K562 (cell line): ENCODE data around the gene CNOT6. TPM values are rescaled to one million over a fixed set of nuclear protein-coding genes. Genes with fewer than 3 reads are reported as not detected.

Experiments used
- CBX8 ChIP-seq: fragments of 200-600 bp; sonication (generic); IDR thresholded peaks from 2 replicates; pipeline ENCODE4 v1.6.1; 2012; ENCODE audit warnings: borderline replicate concordance, mixed run types, low read depth, mild to moderate bottlenecking, moderate library complexity, mixed read lengths, low read length, control low read depth, inconsistent platforms; ENCODE audit not compliant: poor library complexity, severe bottlenecking; ENCODE audit errors: extremely low read depth
- ETS2 ChIP-seq: IDR thresholded peaks from 2 replicates; pipeline ENCODE4 v1.6.1; 2016; ENCODE audit warnings: borderline replicate concordance, missing genetic modification characterization, mild to moderate bottlenecking, moderate library complexity, missing compliant biosample characterization; ENCODE audit not compliant: poor library complexity, severe bottlenecking
- FOXP1 ChIP-seq: sonication (generic); formaldehyde crosslinking; IDR thresholded peaks from 2 replicates; pipeline ENCODE4 v1.8.0; 2022; ENCODE audit warnings: mild to moderate bottlenecking, missing genetic modification reagents
- GABPB2 ChIP-seq: fragments of 250-450 bp; sonication (Bioruptor Pico); conservative IDR thresholded peaks from 2 replicates; pipeline ENCODE4 v1.5.1; 2021; ENCODE audit warnings: mild to moderate bottlenecking
- GTF2B ChIP-seq: IDR thresholded peaks from 2 replicates; pipeline ENCODE4 v1.6.1; 2011; ENCODE audit not compliant: insufficient read length; ENCODE audit errors: extremely low read depth
- HIVEP1 ChIP-seq: fragments of 250-450 bp; sonication (Bioruptor Pico); IDR thresholded peaks from 2 replicates; pipeline ENCODE4 v1.4.0; 2020; ENCODE audit warnings: mild to moderate bottlenecking
- HMBOX1 ChIP-seq: sonication (generic); IDR thresholded peaks from 2 replicates; pipeline ENCODE4 v1.6.1; 2016
- HMG20A ChIP-seq: fragments of 450-650 bp; formaldehyde crosslinking; conservative IDR thresholded peaks from 2 replicates; pipeline ENCODE4 v1.4.0; 2020; ENCODE audit warnings: mild to moderate bottlenecking, mixed read lengths
- IRF2 ChIP-seq: sonication (generic); formaldehyde crosslinking; IDR thresholded peaks from 2 replicates; pipeline ENCODE4 v1.8.1; 2022; ENCODE audit warnings: mild to moderate bottlenecking, missing genetic modification reagents
- KAT8 ChIP-seq: fragments of 450-650 bp; IDR thresholded peaks from 2 replicates; pipeline ENCODE4 v1.6.1; 2016; ENCODE audit warnings: low read depth, mild to moderate bottlenecking
- POLR2AphosphoS2 ChIP-seq: IDR thresholded peaks from 2 replicates; pipeline ENCODE4 v1.6.1; 2012; ENCODE audit warnings: low read length, improper control_type of control experiment
- RBM25 ChIP-seq: fragments of 200-400 bp; formaldehyde crosslinking; IDR thresholded peaks from 2 replicates; pipeline ENCODE4 v1.6.1; 2018; ENCODE audit warnings: low read length, low read depth, moderate library complexity; ENCODE audit not compliant: severe bottlenecking
- RFX1 ChIP-seq: fragments of 450-650 bp; IDR thresholded peaks from 2 replicates; pipeline ENCODE4 v1.6.1; 2016; ENCODE audit warnings: mild to moderate bottlenecking, moderate library complexity
- SRSF3 ChIP-seq: fragments of 200-400 bp; formaldehyde crosslinking; IDR thresholded peaks from 2 replicates; pipeline ENCODE4 v1.6.1; 2016; ENCODE audit warnings: mild to moderate bottlenecking, low read length, moderate library complexity; ENCODE audit not compliant: insufficient read depth
- ZNF316 ChIP-seq: fragments of 450-650 bp; IDR thresholded peaks from 2 replicates; pipeline ENCODE4 v1.6.1; 2016
- polyA plus RNA-seq, 8 experiments: library from polyadenylated mRNA; depleted of rRNA in 4 of 8; stranded (reverse) in 5 of 8; unstranded in 3 of 8; fragments of >200 nt; fragmentation: Nextera tagmentation in 2 of 8; fragmentation: Illumina TruSeq in 1 of 8; extraction: Ambion mirVana in 2 of 8; extraction: Trizol in 1 of 8; gene quantifications; 2 replicates each; pipeline versions ENCODE4 v1.2.1 to v1.2.3, GENCODE V29; 2011 to 2014; ENCODE audit warnings: inconsistent platforms in 1 of 8, missing spikeins in 1 of 8
- total RNA-seq, 7 experiments: library from RNA; depleted of rRNA in 6 of 7; stranded (reverse); fragments of >200 nt in 6 of 7; fragmentation: Illumina TruSeq in 2 of 7; extraction: Trizol in 2 of 7; gene quantifications; 2 replicates each; pipeline versions ENCODE4 v1.2.1 to v1.2.3, GENCODE V29; 2011 to 2021; ENCODE audit warnings: low replicate concordance in 1 of 7
- TF ChIP-seq, protein P1 (sequence below), 2 experiments: fragments of 450-650 bp; conservative IDR thresholded peaks; 2 replicates each; pipeline ENCODE4 v1.6.1; 2017; ENCODE audit warnings: mild to moderate bottlenecking in 2 of 2, moderate library complexity in 2 of 2
- TF ChIP-seq, protein P2 (sequence below): fragments of 450-650 bp; formaldehyde crosslinking; IDR thresholded peaks from 2 replicates; pipeline ENCODE4 v1.4.0; 2022; ENCODE audit warnings: missing genetic modification characterization
- TF ChIP-seq, protein P3 (sequence below): fragments of 250-450 bp; sonication (Bioruptor Pico); IDR thresholded peaks from 2 replicates; pipeline ENCODE4 v1.5.0; 2021
- TF ChIP-seq, protein P4 (sequence below), 2 experiments: fragments of 250-450 bp in 1 of 2; fragments of 450-650 bp in 1 of 2; sonication (Bioruptor Pico) in 1 of 2; IDR thresholded peaks; 2 replicates each; pipeline versions ENCODE4 v1.6.1 to v1.8.0; 2016 to 2021; ENCODE audit warnings: mild to moderate bottlenecking in 2 of 2, moderate library complexity in 2 of 2, missing compliant biosample characterization in 1 of 2, missing genetic modification characterization in 1 of 2
- TF ChIP-seq, protein P5 (sequence below): fragments of 450-650 bp; formaldehyde crosslinking; IDR thresholded peaks from 2 replicates; pipeline ENCODE4 v1.4.0; 2022; ENCODE audit warnings: missing genetic modification characterization

Gene CNOT6
- total and polyA plus RNA-seq, 9 of the 15 experiments (the other 6 are each of a cell fraction or from before 2014, with no cell fraction given): 4.9 to 32.4 (median 14.0) TPM

DNA sequence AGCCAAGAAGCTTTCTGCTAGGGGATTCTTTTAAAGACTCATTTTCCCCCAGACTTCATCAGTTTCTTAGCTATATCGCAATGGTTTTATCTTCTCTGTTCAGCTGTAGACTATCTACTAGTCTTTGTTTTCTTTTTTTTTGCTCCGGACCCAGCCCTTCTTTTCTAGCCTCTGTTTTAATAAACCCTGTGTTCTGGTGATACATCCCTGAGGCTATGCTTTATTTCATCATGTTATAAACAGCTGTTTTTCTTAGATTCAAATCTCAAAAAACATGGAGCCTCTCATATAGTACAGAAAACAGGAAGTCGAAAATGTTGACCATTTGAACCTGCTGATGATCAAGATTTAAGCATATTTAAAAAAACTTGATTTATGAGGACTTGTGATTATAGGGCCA is 59.4 kb downstream of the CNOT6 start (continued):
- TF ChIP-seq HMG20A (CRISPR knock-in tag) (no peak), GTF2B (no peak), GABPB2 (CRISPR knock-in tag) (no peak), IRF2 (CRISPR knock-in tag) (no peak), RFX1 (no peak), FOXP1 (CRISPR knock-in tag) (no peak), CBX8 (no peak), POLR2AphosphoS2 (no peak), ZNF316 (no peak), KAT8 (no peak), SRSF3 (no peak), HMBOX1 (peak; percentile 39; the same call in 1 of the 2 replicates), HIVEP1 (no peak), RBM25 (no peak), ETS2 (tag) (no peak)
- TF ChIP-seq, protein P1, sequence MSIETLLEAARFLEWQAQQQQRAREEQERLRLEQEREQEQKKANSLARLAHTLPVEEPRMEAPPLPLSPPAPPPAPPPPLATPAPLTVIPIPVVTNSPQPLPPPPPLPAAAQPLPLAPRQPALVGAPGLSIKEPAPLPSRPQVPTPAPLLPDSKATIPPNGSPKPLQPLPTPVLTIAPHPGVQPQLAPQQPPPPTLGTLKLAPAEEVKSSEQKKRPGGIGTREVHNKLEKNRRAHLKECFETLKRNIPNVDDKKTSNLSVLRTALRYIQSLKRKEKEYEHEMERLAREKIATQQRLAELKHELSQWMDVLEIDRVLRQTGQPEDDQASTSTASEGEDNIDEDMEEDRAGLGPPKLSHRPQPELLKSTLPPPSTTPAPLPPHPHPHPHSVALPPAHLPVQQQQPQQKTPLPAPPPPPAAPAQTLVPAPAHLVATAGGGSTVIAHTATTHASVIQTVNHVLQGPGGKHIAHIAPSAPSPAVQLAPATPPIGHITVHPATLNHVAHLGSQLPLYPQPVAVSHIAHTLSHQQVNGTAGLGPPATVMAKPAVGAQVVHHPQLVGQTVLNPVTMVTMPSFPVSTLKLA (conservative IDR thresholded peaks at IDR 0.05): no peak
- TF ChIP-seq, protein P2, sequence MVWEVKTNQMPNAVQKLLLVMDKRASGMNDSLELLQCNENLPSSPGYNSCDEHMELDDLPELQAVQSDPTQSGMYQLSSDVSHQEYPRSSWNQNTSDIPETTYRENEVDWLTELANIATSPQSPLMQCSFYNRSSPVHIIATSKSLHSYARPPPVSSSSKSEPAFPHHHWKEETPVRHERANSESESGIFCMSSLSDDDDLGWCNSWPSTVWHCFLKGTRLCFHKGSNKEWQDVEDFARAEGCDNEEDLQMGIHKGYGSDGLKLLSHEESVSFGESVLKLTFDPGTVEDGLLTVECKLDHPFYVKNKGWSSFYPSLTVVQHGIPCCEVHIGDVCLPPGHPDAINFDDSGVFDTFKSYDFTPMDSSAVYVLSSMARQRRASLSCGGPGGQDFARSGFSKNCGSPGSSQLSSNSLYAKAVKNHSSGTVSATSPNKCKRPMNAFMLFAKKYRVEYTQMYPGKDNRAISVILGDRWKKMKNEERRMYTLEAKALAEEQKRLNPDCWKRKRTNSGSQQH (CRISPR knock-in tag): no peak
- TF ChIP-seq, protein P3, sequence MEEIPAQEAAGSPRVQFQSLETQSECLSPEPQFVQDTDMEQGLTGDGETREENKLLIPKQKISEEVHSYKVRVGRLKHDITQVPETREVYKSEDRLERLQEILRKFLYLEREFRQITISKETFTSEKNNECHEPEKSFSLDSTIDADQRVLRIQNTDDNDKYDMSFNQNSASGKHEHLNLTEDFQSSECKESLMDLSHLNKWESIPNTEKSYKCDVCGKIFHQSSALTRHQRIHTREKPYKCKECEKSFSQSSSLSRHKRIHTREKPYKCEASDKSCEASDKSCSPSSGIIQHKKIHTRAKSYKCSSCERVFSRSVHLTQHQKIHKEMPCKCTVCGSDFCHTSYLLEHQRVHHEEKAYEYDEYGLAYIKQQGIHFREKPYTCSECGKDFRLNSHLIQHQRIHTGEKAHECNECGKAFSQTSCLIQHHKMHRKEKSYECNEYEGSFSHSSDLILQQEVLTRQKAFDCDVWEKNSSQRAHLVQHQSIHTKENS (CRISPR knock-in tag): no peak
- TF ChIP-seq, protein P4, sequence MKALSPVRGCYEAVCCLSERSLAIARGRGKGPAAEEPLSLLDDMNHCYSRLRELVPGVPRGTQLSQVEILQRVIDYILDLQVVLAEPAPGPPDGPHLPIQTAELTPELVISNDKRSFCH (CRISPR knock-in tag; IDR thresholded peaks at IDR 0.05): no peak
- TF ChIP-seq, protein P4 (tag; IDR thresholded peaks at IDR 0.05): no peak
- TF ChIP-seq, protein P5, sequence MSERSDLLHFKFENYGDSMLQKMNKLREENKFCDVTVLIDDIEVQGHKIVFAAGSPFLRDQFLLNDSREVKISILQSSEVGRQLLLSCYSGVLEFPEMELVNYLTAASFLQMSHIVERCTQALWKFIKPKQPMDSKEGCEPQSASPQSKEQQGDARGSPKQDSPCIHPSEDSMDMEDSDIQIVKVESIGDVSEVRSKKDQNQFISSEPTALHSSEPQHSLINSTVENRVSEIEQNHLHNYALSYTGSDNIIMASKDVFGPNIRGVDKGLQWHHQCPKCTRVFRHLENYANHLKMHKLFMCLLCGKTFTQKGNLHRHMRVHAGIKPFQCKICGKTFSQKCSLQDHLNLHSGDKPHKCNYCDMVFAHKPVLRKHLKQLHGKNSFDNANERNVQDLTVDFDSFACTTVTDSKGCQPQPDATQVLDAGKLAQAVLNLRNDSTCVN: peak; percentile 30; the same call in 1 of the 2 replicates
